Left ventricle myocardium superior (tissue), 1 donor: ENCODE measurements around the gene MEGF9. TPM values are rescaled to one million over a fixed set of nuclear protein-coding genes. Genes with fewer than 3 reads are reported as not detected.
A peak's percentile ranks its signal among the peaks of the same experiment; 100 is the strongest.
"Not testable (repeated sequence)": the region's sequence is repeated elsewhere in the genome, so short reads cannot be mapped to it uniquely, and the experiment has no call there.

Experiments
- ATAC-seq: fragments of 200-7000 bp; cut with Tn5 transposase; one replicate; pipeline ENCODE4 v1.9.1; 2020; ENCODE audit warnings: mild to moderate bottlenecking, moderate library complexity
- DNase-seq: peaks from one replicate; pipeline ENCODE4 v3.0.0-alpha.2; 2020
- intact Hi-C: fragments of 100-400 bp; cut with micrococcal nuclease; formaldehyde crosslinking; loops from one replicate; pipeline ENCODE4 v1.11.0; 2022
- total RNA-seq: library from RNA; stranded (reverse); fragmentation: NEBNext Ultra II Directional; extraction: Animal tissue kit (Norgen Biotek cat#: 25700); gene quantifications from one replicate; pipeline ENCODE4 v1.2.1, GENCODE V29; 2021
- donor health status: DM: no; HTN: yes; CAD: no; lungs with severe emphysema.

The MEGF9 gene
- total RNA-seq, 1 donor from 2014 or later = 32.8 TPM

DNA sequence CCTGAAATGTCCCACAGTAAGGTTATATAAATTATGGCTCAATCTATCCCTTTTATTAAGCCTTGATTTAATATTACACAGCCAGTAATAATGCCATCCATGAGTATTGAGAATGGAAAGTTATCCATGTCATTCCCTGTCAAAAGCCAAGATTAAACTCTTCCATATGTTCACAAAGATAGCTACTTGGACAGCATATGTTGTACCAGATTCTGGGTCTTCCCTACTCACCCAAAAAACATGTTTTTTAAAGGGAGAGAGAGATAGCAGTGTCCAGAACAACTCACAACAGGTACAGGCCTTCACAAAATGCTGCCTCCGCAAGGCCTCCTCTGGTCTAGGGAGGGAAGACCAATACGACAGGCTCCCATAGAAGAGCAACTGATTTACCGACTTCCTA lies 149.7 kb downstream of the MEGF9 start:
- no peak for DNase-seq
- ATAC-seq = no peak
- intact Hi-C loops = no loop called here

DNA sequence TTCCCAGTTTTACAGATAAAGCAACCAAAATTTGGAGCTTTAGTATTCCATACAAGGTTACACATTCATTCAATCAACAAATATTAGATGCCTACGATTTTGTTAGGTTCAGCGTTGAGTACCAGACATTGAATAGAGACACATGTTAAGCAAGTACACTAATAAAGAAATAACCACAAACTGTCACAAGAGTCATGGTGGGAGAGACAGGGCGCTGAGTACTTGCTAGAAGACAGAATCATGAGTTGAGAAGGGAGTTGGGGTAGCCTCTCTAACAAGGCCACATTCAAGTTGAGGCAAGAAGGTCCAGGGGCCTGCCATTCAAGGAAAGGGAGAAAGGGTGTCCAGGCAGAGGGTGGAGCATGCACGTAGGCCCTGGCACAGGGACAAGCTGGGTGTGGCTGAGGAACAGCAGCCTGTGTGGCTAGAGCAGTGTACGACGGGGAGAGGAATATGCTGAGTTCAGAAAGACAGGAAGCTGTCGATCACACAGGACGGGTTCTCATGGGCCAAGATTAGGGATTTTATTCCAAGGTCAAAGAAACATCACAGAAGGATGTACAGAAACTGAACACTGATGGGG lies 151.3 kb downstream of the MEGF9 start:
- peak; percentile 44 for DNase-seq
- intact Hi-C loops = no loop called here

DNA sequence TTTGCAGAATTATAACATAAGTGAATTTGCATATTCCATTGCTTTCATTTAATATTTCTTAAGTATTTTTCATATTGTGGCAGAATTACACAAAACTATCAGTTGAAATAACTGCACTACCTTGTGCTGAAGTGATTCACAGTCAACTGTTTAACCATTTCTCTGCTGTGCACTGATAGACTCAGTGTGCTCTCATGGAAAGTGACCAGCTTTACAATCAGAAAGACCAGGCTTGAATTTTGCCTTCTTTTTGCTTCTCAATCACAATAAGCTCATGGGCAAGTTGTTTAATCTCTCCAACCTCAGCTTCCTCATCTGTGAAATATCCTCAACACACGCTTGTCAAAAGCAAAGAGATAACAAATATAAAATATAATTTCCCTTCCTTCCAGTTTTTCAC lies 152.6 kb downstream of the MEGF9 start:
- intact Hi-C loops = no loop called here

More for the DNA sequence above, 151.3 kb downstream of the MEGF9 start:
- peak; percentile 66 for ATAC-seq

DNA sequence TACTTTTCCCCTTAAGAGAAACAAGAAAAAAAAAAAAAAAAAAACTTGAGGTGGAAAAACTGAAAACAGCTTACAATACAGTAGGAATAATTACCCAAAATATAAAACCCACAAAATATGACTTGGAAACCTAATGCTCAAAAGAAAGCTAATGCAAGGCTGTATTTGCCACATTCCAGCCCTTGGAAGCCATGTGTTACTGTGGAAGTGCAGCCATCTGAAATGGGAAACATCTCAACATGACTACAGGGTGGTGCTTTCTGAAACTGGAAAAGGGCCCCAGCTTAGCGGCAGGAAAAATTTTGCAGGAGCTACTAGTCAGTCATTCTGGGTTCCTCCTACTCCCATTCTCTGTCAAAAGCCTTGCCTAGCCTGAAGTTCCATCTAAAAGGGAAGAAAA lies 154.7 kb downstream of the MEGF9 start:
- ATAC-seq (no peak), DNase-seq (no peak)
- intact Hi-C loops = no loop called here

More for the DNA sequence above, 152.6 kb downstream of the MEGF9 start:
- ATAC-seq = no peak
- DNase-seq = no peak

DNA sequence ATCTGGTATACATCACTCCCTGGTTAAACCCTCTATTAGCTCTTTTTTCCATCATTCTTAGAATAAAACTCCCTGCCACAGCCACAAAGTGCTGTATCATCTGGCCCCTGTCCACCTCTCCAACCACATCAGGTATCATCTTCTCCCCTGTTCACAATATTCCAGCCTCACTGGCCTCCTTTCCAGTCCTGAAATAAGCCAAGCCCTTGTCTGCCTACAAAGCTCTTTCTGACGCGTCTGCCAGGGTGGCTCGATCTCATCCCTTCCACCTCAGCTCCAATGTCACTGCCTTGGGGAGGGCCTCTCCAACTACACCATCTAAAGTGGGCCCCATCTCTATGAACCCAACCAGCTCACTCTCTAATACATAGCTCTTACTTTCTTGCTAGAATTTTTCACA lies 155.8 kb downstream of the MEGF9 start:
- ATAC-seq = no peak
- intact Hi-C loops = no loop called here

DNA sequence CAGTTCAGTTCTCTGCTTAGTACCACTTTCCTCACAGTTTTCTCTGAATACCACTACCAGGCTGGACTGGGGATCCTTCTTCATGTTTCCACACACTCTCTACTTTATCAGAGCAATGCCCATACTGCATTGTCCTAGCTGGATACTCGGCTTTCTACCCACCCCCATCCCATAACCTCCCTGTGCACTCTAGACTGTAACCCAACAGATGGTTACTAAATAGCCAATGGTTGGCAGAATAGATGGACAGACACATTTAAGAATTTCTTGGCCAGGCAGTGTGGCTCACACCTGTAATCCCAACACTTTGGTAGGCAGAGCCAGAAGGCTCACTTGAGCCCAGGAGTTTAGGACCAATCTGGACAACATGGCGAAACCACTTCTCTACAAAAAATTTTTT lies 157.1 kb downstream of the MEGF9 start:
- intact Hi-C loops = no loop called here
- DNase-seq (no peak), ATAC-seq (no peak)

More for the DNA sequence above, 155.8 kb downstream of the MEGF9 start:
- no peak for DNase-seq

DNA sequence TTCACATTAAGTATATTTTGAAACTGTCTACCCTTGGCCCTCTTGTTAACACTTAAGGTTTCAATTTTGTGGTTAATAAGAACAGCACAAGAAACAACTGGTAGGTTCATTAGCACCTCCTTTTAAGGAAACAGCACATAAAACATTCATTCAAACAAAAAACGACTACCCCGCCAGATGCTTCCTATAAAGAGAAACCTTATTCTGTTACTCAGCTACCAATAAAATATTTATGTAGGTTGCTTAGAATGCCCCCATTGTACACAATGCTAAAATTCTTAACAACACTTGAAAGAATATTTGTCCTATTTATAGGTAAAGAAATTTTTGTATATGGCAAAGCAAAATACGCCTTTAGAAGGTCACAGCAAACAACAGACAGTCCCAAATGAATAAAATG lies 157.5 kb downstream of the MEGF9 start:
- intact Hi-C loops = no loop called here
- no peak for ATAC-seq
- no peak for DNase-seq

DNA sequence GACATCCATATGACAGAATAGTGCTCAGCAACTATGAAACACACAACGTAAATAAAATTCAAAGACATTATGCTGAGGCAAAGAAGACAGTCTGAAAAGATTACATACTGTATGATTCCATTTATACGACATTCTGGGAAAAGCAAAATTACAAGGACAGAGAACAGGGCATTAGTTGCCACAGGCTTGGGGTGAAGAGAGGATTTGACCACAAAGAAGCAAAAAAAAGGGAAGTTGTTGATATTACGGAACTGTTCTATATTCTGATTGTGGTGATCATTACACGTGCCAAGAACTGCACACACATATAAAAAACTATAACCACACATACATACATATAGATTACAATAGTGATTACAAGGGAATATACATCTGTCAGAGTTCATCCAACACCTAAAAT lies 158.4 kb downstream of the MEGF9 start:
- DNase-seq (no peak), ATAC-seq (no peak)
- intact Hi-C loops = no loop called here

DNA sequence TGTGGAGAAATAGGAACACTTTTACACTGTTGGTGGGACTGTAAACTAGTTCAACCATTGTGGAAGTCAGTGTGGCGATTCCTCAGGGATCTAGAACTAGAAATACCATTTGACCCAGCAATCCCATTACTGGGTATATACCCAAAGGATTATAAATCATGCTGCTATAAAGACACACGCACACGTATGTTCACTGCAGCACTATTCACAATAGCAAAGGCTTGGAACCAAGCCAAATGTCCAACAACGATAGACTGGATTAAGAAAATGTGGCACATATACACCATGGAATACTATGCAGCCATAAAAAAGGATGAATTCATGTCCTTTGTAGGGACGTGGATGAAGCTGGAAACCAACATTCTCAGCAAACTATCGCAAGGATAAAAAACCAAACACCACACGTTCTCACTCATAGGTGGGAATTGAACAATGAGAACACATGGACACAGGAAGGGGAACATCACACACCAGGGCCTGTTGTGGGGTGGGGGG lies 162.0 kb downstream of the MEGF9 start:
- ATAC-seq, intact Hi-C loops: not testable (repeated sequence)

More for the DNA sequence above, 162.0 kb downstream of the MEGF9 start:
- DNase-seq = not testable (repeated sequence)

Other genes starting within 250 kb of the MEGF9 start
- gene CDK5RAP2, start 134.3 kb downstream of the MEGF9 start, total RNA-seq = 83.6 TPM
- gene FBXW2, start 78.9 kb upstream of the MEGF9 start, total RNA-seq = 46.8 TPM
- gene PSMD5, start 128.5 kb upstream of the MEGF9 start, total RNA-seq = 14.0 TPM
- 9.5 TPM for gene PHF19, start 162.7 kb upstream of the MEGF9 start, total RNA-seq
- 2.4 TPM for gene TRAF1, start 212.3 kb upstream of the MEGF9 start, total RNA-seq